GM10248 (cell line): Measurements from ENCODE around the gene SLC29A3.

ENCODE experiments used
- CTCF ChIA-PET: fragments of 300-600 bp; sonication (Branson Sonifier 250); formaldehyde crosslinking; extraction: SDS; loops from one replicate; lab custom pipeline; 2021; ENCODE audit warnings: antibody characterized with exemption; lab: Yijun Ruan, JAX
- POLR2A ChIA-PET: fragments of 350-650 bp; sonication (Branson Sonifier 250); formaldehyde crosslinking; extraction: SDS; loops from one replicate; lab custom pipeline; 2020; ENCODE audit warnings: antibody characterized with exemption; lab: Yijun Ruan, JAX
- DNase-seq: peaks from one replicate; pipeline ENCODE4 v3.0.0; 2012; ENCODE audit errors: extremely low spot score
- TF ChIP-seq, protein P1 (sequence below): IDR thresholded peaks from 2 replicates; pipeline ENCODE4 v1.5.1; 2012; ENCODE audit warnings: mild to moderate bottlenecking, low read depth; ENCODE audit errors: extremely low read depth, missing control alignments, control extremely low read depth

SLC29A3 gene

DNA sequence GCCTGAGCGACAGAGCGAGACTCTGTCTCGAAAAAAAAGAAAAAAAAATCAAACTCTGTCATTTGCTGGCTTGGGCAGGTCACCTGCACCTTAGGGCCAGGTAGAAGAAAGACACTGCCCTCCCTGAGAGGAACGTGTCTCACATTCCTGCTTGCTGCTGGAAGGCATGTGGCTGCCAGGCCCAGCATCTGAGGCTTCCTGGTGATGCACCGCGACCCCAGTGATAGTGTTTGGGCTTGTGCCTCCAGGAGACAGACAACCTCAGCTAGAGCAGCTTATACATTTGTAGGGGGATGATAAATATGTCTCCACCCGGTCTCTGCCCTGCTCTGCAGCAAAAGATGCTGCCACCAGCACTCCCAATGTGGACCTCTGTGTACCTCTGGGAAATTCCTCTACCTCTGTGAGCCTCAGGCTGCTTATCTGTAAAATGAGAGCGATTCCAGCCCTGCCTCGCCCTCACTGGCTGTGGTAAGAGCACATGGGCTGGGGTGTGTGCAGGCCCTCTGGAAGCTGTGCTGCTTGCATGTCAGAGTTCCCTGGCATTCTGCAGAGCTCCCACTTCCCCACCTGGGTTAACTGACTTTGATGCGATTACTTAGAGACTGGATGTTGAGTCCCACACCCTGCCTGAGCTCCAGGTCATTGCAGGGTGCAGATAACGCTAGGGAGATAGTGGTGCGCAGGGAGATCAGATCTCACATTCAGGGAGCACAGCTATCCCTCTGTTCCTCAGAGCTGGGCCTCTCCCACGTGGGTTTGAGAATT is 19.9 kb downstream of the SLC29A3 start:
- ChIA-PET POLR2A (interaction anchor here (0.6 kb wide), 1 partner anchor 20 kb away, joined by 7 read pairs; no protein-coding TSS in a partner anchor), CTCF (interaction anchor here (0.7 to 20.2 kb wide), 7 partner anchors 9 to 358 kb away, joined by 3 to 155 read pairs (median 4); partner anchors contain the start of gene SLC29A3)
- TF ChIP-seq, protein P1, sequence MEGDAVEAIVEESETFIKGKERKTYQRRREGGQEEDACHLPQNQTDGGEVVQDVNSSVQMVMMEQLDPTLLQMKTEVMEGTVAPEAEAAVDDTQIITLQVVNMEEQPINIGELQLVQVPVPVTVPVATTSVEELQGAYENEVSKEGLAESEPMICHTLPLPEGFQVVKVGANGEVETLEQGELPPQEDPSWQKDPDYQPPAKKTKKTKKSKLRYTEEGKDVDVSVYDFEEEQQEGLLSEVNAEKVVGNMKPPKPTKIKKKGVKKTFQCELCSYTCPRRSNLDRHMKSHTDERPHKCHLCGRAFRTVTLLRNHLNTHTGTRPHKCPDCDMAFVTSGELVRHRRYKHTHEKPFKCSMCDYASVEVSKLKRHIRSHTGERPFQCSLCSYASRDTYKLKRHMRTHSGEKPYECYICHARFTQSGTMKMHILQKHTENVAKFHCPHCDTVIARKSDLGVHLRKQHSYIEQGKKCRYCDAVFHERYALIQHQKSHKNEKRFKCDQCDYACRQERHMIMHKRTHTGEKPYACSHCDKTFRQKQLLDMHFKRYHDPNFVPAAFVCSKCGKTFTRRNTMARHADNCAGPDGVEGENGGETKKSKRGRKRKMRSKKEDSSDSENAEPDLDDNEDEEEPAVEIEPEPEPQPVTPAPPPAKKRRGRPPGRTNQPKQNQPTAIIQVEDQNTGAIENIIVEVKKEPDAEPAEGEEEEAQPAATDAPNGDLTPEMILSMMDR: no peak
- DNase-seq: no peak

DNA sequence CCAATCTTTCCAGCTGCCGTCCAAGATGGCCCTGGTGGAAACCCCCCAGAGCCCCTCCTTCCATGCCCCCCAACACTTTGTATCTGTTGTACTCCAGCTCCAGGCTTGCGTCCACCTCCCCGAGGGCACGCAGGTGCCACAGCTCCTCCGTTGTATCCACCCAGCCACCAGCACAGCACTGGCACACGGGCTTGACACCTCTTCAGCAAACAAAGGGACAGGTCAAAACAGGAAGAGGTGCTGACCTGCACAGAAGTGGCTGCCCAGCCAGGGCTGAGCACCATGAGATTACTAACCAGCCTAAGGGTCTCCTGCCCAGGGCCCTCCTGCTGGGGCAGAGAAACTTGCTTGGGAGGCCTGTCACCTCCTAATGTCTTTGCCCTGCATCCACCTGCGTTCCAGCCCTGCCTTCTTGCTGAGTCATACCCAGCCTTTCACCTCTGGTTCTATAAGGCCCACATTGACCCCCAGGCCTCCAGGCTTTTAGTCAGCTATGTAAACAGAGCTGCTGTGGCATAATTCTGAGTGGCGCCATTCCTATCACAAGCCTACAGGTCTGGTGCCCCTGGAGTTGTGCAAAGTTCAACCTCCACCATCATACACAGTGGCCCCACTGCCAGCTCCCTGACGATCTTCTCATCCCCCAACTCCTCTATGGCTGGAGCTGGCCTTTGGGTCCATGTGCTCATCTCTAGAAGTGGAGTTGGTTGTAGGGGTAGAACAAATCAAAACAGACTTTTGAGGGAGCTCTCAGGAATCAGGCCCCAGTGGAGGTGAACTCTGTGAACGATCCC is 20.9 kb downstream of the SLC29A3 start:
- TF ChIP-seq, protein P1: no peak
- DNase-seq: no peak
- CTCF ChIA-PET: interaction anchor here (1.0 to 20.2 kb wide), 7 partner anchors 9 to 230 kb away, joined by 3 to 155 read pairs (median 4); partner anchors contain the start of gene SLC29A3
- POLR2A ChIA-PET: no interaction called here

DNA sequence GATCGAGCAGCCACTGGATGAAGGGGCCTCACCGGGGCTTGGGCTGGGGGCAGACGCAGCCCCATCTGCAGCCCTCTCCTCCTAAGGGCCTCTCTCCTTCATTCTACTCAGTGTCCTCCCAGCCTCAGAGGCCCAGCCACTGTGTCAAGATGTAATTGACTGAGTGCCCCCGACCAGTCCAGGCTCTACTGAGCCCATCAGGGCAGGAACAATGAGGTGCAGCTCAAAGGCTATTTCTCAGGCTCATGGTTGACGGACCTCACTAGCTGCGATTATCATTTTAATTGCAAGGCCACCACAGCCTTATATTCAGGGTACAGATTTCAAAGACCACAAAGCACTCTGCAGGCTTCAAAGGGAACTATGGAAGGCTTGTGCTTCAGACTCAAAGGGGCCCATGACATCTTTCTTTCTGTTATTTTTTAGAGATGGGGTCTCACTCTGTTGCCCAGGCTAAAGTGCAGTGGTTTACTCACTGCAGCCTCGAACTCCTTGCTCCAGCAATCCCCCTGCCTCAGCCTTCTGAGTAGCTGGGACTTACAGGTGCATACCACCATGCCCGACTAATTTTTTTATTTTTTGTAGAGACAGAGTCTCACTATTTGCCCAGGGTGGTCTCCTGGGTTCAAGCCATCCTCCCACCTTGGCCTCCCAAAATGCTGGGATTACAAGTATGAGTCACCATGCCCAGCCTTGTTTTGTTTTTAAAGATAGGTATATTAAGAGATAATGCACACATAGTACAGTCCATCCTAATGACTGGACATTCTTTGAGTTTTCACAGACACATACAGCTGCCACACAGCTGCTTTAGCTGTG is 23.7 kb downstream of the SLC29A3 start:
- CTCF ChIA-PET: interaction anchor here (1.0 to 2.2 kb wide), 6 partner anchors 9 to 29 kb away, joined by 3 to 9 read pairs (median 3); partner anchors contain the start of gene SLC29A3
- POLR2A ChIA-PET: no interaction called here
- no peak for DNase-seq
- TF ChIP-seq, protein P1: no peak

DNA sequence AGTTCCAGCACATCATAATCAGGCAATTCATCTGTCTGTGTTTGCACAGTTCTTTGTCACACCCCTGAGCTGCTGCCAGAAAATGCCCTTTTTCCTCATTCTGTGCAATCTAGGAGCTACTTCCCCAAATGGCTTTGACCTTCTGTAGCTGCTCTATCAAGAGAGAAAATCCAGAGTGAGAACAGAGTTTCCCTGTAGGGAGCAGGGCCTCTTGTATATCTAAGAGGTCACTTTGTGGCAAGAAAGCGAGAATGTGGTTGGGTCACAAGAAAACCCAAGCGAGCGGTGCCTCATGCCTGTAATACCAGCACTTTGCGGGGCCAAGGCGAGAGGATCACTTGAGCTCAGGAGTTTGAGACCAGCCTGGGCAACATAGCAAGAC is 24.3 kb downstream of the SLC29A3 start:
- no peak for DNase-seq
- ChIA-PET POLR2A (no interaction called here), CTCF (interaction anchor here (1.0 to 2.2 kb wide), 5 partner anchors 8 to 29 kb away, joined by 3 to 9 read pairs (median 3); partner anchors contain the start of gene SLC29A3)
- TF ChIP-seq, protein P1: no peak

DNA sequence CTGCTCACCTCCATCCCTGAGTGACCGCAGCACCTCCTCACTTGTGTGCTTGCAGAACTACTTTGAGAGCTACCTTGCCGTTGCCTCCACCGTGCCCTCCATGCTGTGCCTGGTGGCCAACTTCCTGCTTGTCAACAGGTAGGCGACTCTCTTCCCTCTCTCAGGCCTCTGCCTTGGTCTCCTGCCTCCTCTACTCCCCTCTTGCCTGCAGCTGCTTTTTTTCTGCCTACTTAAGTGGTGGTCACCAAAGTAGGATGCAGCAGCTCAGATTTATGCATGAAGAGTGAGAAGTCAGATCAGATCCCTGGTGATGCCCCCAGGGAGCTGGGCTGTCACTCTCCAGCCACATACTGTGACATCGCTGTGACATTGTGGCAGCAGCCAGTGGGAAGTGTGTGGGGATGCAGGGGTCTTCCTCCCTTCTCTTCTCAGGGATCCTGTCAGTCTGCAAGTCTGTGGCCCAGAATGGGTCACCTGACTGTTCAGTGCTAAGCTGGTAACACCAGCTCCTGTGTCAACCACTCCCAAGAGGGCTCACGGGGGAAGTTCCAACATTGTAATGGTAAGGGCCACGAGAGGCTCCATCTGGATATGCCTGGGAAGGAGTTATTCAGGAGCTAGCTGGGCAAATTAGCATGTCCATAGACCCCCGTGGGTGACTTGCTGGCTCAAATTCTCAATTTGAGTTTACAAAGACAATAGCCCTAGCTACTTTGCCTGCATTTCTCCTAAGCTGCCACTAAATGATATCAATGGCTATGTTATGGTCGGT is 25.3 kb downstream of the SLC29A3 start:
- POLR2A ChIA-PET: no interaction called here
- DNase-seq: no peak

More for the DNA sequence above, 25.3 kb downstream of the SLC29A3 start:
- TF ChIP-seq, protein P1: no peak
- CTCF ChIA-PET: interaction anchor here (0.9 to 2.2 kb wide), 7 partner anchors 8 to 40 kb away, joined by 3 to 9 read pairs (median 3); partner anchors contain the start of gene SLC29A3
